Body of pancreas (tissue), 4 donors: ENCODE results near the gene MGMT. TPM values are rescaled to one million over a fixed set of nuclear protein-coding genes. Genes with fewer than 3 reads are reported as not detected.

Experiments used
- ATAC-seq: fragments of 150-250 bp; one replicate; pipeline ENCODE4 v1.9.1; 2016
- DNase-seq, 4 donors: peaks; one replicate each; pipeline ENCODE4 v3.0.0-alpha.2; 2019
- H3K27ac ChIP-seq, 4 donors: fragments of 200-600 bp; sonication (generic); 1 replicate in 3 of 4; 2 replicates in 1 of 4; pipeline versions ENCODE4 v1.5.1 to v1.6.1; 2016 to 2019; ENCODE audit warnings: mild to moderate bottlenecking in 1 of 4, mixed read lengths in 1 of 4, moderate library complexity in 1 of 4
- H3K27me3 ChIP-seq, 2 donors: fragments of 200-600 bp; sonication (generic); one replicate each; pipeline ENCODE4 v1.6.0; 2016; ENCODE audit warnings: mild to moderate bottlenecking in 1 of 2
- H3K36me3 ChIP-seq, 2 donors: fragments of 200-600 bp; sonication (generic); replicated peaks in 1 of 2; 2 replicates each; pipeline ENCODE4 v1.5.1; 2016; ENCODE audit warnings: low read depth in 2 of 2; ENCODE audit not compliant: insufficient read depth in 1 of 2
- H3K4me1 ChIP-seq: fragments of 200-600 bp; sonication (generic); one replicate; pipeline ENCODE4 v1.6.0; 2016
- H3K4me3 ChIP-seq, 2 donors: fragments of 200-600 bp; sonication (generic); 1 replicate in 1 of 2; 2 replicates in 1 of 2; pipeline ENCODE4 v1.5.1; 2016 to 2019
- H3K9me3 ChIP-seq, 3 donors: fragments of 200-600 bp; sonication (generic); 1 replicate in 2 of 3; 2 replicates in 1 of 3; pipeline ENCODE4 v1.5.1; 2016
- CTCF ChIP-seq, 7 experiments: fragments of 450-650 bp in 4 of 7; fragments of 200-600 bp in 3 of 7; sonication (generic) in 3 of 7; IDR thresholded peaks; one replicate each; pipeline ENCODE4 v1.5.1; 2016 to 2019; ENCODE audit warnings: antibody characterized with exemption in 7 of 7
- POLR2A ChIP-seq, 3 donors: fragments of 450-650 bp; IDR thresholded peaks; one replicate each; pipeline ENCODE4 v1.6.1; 2016; ENCODE audit warnings: antibody characterized with exemption in 3 of 3, mild to moderate bottlenecking in 2 of 3
- WGBS, 2 donors: methylation state at CpG; one replicate each; pipeline ENCODE4 v1.1.5; 2017; 5-methylcytosine and 5-hydroxymethylcytosine counted together
- intact Hi-C: fragments of 100-400 bp; cut with DNase I; formaldehyde crosslinking; loops from one replicate; pipeline ENCODE4 v1.15.1; 2023
- total RNA-seq, 2 donors: library from RNA; depleted of rRNA; stranded (reverse); fragments of >200 nt; gene quantifications; one replicate each; pipeline ENCODE4 v1.1.0, GENCODE V29; 2016

The MGMT gene
- total RNA-seq, 2 donors from 2014 or later: 13.7 to 25.4 TPM

- Histone ChIP-seq H3K27me3 (no peaks in the 10 kb centered on the region), H3K9me3 (no peaks in the 10 kb centered on the region), H3K27ac (no peak overlapping the region), H3K4me3 (no peak overlapping the region), H3K4me1 (no peaks in the 10 kb centered on the region), H3K36me3 (no peaks in the 10 kb centered on the region)
- intact Hi-C loops: no loop called here
- TF ChIP-seq POLR2A (IDR thresholded peaks at IDR 0.05) (no peak), CTCF (IDR thresholded peaks at IDR 0.05) (no peak)
- ATAC-seq (no peak), DNase-seq (no peak)
- 93 to 95% methylated on average over 8 of the region's 8 CpGs for WGBS, 2 donors
Observed at GRCh38 chr10:129583831-129584230, 116.8 kb downstream of the MGMT start.

- Histone ChIP-seq H3K36me3 (no peaks in the 10 kb centered on the region), H3K4me3 (no peak overlapping the region), H3K4me1 (no peaks in the 10 kb centered on the region), H3K27me3 (no peaks in the 10 kb centered on the region), H3K9me3 (no peaks in the 10 kb centered on the region), H3K27ac (no peak overlapping the region)
- 93 to 99% methylated on average over 2 of the region's 2 CpGs for WGBS, 2 donors
- no peak for TF ChIP-seq CTCF (IDR thresholded peaks at IDR 0.05)
- no peak for TF ChIP-seq POLR2A (IDR thresholded peaks at IDR 0.05)
- intact Hi-C loops: no loop called here
- DNase-seq: no peak
- ATAC-seq: no peak
Observed at GRCh38 chr10:129586898-129587443, 119.9 kb downstream of the MGMT start.

- H3K36me3 ChIP-seq: no peaks in the 10 kb centered on the region
- no peak for TF ChIP-seq POLR2A (IDR thresholded peaks at IDR 0.05)
- TF ChIP-seq CTCF (IDR thresholded peaks at IDR 0.05): no peak
- H3K4me1 ChIP-seq: no peaks in the 10 kb centered on the region
- no peak for ATAC-seq
- no peaks in the 10 kb centered on the region for H3K9me3 ChIP-seq
- WGBS, 2 donors: 93 to 97% methylated on average over 8 to 9 of the region's 9 CpGs
- H3K27me3 ChIP-seq: no peaks in the 10 kb centered on the region
- intact Hi-C loops: no loop called here
- no peak overlapping the region for H3K4me3 ChIP-seq
- no peak for DNase-seq
- no peak overlapping the region for H3K27ac ChIP-seq
Observed at GRCh38 chr10:129589546-129589945, 122.5 kb downstream of the MGMT start.

GRCh38 chr10:129593953-129594352 is 126.9 kb downstream of the MGMT start:
- H3K4me1 ChIP-seq: no peaks in the 10 kb centered on the region
- intact Hi-C loops: no loop called here

More at GRCh38 chr10:129593953-129594352, 126.9 kb downstream of the MGMT start:
- no peak overlapping the region for H3K4me3 ChIP-seq
- 92 to 93% methylated on average over 2 to 3 of the region's 3 CpGs for WGBS, 2 donors
- no peaks in the 10 kb centered on the region for H3K9me3 ChIP-seq
- no peaks in the 10 kb centered on the region for H3K27me3 ChIP-seq
- DNase-seq (no peak), ATAC-seq (no peak)
- no peak overlapping the region for H3K27ac ChIP-seq
- H3K36me3 ChIP-seq: no peaks in the 10 kb centered on the region
- TF ChIP-seq POLR2A (IDR thresholded peaks at IDR 0.05) (no peak), CTCF (IDR thresholded peaks at IDR 0.05) (no peak)
